Body of pancreas (tissue), 4 donors: ENCODE results near the gene PGM2. TPM values are rescaled to one million over a fixed set of nuclear protein-coding genes. Genes with fewer than 3 reads are reported as not detected.

ENCODE experiments used
- ATAC-seq: fragments of 150-250 bp; one replicate; pipeline ENCODE4 v1.9.1; 2016
- DNase-seq, 4 donors: peaks; one replicate each; pipeline ENCODE4 v3.0.0-alpha.2; 2019
- H3K27ac ChIP-seq, 4 donors: fragments of 200-600 bp; sonication (generic); 1 replicate in 3 of 4; 2 replicates in 1 of 4; pipeline versions ENCODE4 v1.5.1 to v1.6.1; 2016 to 2019; ENCODE audit warnings: mild to moderate bottlenecking in 1 of 4, mixed read lengths in 1 of 4, moderate library complexity in 1 of 4
- H3K27me3 ChIP-seq, 2 donors: fragments of 200-600 bp; sonication (generic); one replicate each; pipeline ENCODE4 v1.6.0; 2016; ENCODE audit warnings: mild to moderate bottlenecking in 1 of 2
- H3K36me3 ChIP-seq, 2 donors: fragments of 200-600 bp; sonication (generic); replicated peaks in 1 of 2; 2 replicates each; pipeline ENCODE4 v1.5.1; 2016; ENCODE audit warnings: low read depth in 2 of 2; ENCODE audit not compliant: insufficient read depth in 1 of 2
- H3K4me1 ChIP-seq: fragments of 200-600 bp; sonication (generic); one replicate; pipeline ENCODE4 v1.6.0; 2016
- H3K4me3 ChIP-seq, 2 donors: fragments of 200-600 bp; sonication (generic); 1 replicate in 1 of 2; 2 replicates in 1 of 2; pipeline ENCODE4 v1.5.1; 2016 to 2019
- H3K9me3 ChIP-seq, 3 donors: fragments of 200-600 bp; sonication (generic); 1 replicate in 2 of 3; 2 replicates in 1 of 3; pipeline ENCODE4 v1.5.1; 2016
- POLR2A ChIP-seq, 3 donors: fragments of 450-650 bp; IDR thresholded peaks; one replicate each; pipeline ENCODE4 v1.6.1; 2016; ENCODE audit warnings: antibody characterized with exemption in 3 of 3, mild to moderate bottlenecking in 2 of 3
- WGBS, 2 donors: methylation state at CpG; one replicate each; pipeline ENCODE4 v1.1.5; 2017; 5-methylcytosine and 5-hydroxymethylcytosine counted together
- intact Hi-C: fragments of 100-400 bp; cut with DNase I; formaldehyde crosslinking; loops from one replicate; pipeline ENCODE4 v1.15.1; 2023
- total RNA-seq, 2 donors: library from RNA; depleted of rRNA; stranded (reverse); fragments of >200 nt; gene quantifications; one replicate each; pipeline ENCODE4 v1.1.0, GENCODE V29; 2016
- TF ChIP-seq, protein P1 (sequence below), 7 experiments: fragments of 450-650 bp in 4 of 7; fragments of 200-600 bp in 3 of 7; sonication (generic) in 3 of 7; IDR thresholded peaks; one replicate each; pipeline ENCODE4 v1.5.1; 2016 to 2019; ENCODE audit warnings: antibody characterized with exemption in 7 of 7

The PGM2 gene
- total RNA-seq, 2 donors from 2014 or later = 6.0 to 39.2 TPM

DNA sequence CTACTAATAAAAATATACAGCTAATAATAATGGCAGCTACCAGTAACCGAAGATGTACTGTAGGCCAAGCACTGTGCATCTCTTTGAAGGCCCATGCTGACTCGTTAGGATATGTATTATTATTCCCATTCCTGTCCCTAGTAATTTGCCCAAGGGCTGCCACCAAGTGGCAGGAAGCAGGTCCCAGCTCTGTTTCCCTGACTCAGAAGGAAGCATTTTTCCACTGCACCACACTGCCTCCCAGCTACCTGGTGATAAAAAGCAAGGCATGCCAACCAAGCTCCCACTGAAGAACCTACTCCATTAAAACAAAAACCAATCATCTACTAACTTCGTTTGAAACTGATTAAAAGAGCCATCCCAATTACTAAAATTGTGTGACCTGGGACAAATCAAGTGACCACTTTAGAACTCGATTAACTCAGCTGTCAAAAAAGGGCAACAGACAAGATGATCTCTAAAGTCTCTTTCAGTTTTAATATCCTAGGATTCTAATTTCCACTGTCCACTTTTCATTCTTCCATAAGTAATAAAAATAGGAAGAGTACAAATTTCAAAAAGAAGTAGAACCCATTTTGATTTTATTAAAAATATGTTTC lies 24.3 kb upstream of the PGM2 start:
- Histone ChIP-seq H3K27me3 (no peaks in the 10 kb centered on the region), H3K36me3 (no peaks in the 10 kb centered on the region), H3K9me3 (no peaks in the 10 kb centered on the region), H3K27ac (no peak overlapping the region), H3K4me1 (no peaks in the 10 kb centered on the region), H3K4me3 (no peak overlapping the region)
- peak; percentile 69 to 81 (median 74) for DNase-seq
- intact Hi-C loops = no loop called here
- 22 to 31% methylated on average over 4 of the region's 4 CpGs for WGBS, 2 donors
- TF ChIP-seq, protein P1, sequence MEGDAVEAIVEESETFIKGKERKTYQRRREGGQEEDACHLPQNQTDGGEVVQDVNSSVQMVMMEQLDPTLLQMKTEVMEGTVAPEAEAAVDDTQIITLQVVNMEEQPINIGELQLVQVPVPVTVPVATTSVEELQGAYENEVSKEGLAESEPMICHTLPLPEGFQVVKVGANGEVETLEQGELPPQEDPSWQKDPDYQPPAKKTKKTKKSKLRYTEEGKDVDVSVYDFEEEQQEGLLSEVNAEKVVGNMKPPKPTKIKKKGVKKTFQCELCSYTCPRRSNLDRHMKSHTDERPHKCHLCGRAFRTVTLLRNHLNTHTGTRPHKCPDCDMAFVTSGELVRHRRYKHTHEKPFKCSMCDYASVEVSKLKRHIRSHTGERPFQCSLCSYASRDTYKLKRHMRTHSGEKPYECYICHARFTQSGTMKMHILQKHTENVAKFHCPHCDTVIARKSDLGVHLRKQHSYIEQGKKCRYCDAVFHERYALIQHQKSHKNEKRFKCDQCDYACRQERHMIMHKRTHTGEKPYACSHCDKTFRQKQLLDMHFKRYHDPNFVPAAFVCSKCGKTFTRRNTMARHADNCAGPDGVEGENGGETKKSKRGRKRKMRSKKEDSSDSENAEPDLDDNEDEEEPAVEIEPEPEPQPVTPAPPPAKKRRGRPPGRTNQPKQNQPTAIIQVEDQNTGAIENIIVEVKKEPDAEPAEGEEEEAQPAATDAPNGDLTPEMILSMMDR (IDR thresholded peaks at IDR 0.05) = peak; percentile 40 to 96 (median 76)
- TF ChIP-seq POLR2A (IDR thresholded peaks at IDR 0.05) = no peak
- peak; percentile 96 for ATAC-seq

DNA sequence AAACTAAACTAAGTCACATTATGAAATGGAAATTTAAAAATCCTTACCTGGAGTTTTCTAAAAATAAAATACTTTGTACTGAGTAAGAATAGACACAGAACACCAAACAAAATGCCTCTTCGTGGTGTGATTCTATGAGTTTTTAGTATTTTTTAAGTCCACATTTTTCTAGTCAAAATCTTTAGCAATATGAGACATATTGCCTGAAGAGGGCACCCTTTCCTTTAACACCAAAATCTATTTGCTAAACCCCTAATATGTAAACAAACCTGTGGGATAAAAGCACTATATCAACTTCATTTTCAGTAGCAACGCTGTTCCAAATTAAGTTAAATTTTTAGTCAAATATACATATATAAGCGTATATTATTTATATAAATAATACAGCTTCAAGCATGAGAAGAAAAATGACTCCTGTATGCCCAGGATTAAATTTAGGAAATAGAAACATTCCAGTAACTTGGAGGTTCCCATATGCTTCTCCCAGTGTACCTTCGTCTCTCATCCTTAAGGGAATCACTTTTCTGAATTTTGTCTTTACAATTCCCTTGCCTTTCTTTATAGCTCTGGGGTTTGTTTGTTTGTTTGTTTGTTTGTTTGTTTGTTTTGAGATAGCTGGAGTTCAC lies 23.0 kb upstream of the PGM2 start:
- intact Hi-C loops = no loop called here
- ATAC-seq (no peak), DNase-seq (peak in 1 of 4 donors; percentile 17)
- H3K36me3 ChIP-seq = no peaks in the 10 kb centered on the region
- TF ChIP-seq, protein P1 (IDR thresholded peaks at IDR 0.05) = peak in 6 of 7 experiments; percentile 45 to 64 (median 64)
- no peak for TF ChIP-seq POLR2A (IDR thresholded peaks at IDR 0.05)
- WGBS, 2 donors = 13 to 14% methylated on average over 4 of the region's 4 CpGs
- H3K27ac ChIP-seq = no peak overlapping the region
- no peak overlapping the region for H3K4me3 ChIP-seq
- no peaks in the 10 kb centered on the region for H3K27me3 ChIP-seq
- no peaks in the 10 kb centered on the region for H3K9me3 ChIP-seq
- H3K4me1 ChIP-seq = no peaks in the 10 kb centered on the region

DNA sequence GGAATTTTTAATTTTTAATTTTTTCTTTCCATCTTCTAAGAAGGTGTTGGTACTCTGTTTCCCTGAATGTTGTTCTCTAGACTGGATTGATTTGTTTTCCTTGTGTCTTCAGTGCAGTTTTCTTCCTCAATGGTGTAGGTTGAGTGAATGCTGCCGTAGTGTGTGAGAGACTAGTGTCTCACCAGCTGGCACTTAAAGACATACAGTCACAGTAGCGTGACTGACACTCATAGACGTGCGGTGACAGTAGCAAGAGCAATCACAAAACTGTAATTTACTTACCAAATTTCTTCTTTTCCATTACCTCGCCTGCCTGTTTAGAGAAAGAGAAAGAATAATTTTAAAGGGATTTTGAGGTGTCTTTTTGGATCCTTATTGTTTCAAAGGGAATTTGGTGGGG lies 21.4 kb upstream of the PGM2 start:
- DNase-seq (no peak), ATAC-seq (no peak)
- no peak overlapping the region for H3K27ac ChIP-seq
- H3K27me3 ChIP-seq = no peaks in the 10 kb centered on the region
- TF ChIP-seq POLR2A (IDR thresholded peaks at IDR 0.05) = no peak
- TF ChIP-seq, protein P1 (IDR thresholded peaks at IDR 0.05) = no peak
- H3K4me1 ChIP-seq = no peaks in the 10 kb centered on the region
- intact Hi-C loops = no loop called here
- H3K9me3 ChIP-seq = no peaks in the 10 kb centered on the region
- no peak overlapping the region for H3K4me3 ChIP-seq
- WGBS, 2 donors = 90 to 92% methylated on average over 5 of the region's 5 CpGs
- H3K36me3 ChIP-seq = no peaks in the 10 kb centered on the region

DNA sequence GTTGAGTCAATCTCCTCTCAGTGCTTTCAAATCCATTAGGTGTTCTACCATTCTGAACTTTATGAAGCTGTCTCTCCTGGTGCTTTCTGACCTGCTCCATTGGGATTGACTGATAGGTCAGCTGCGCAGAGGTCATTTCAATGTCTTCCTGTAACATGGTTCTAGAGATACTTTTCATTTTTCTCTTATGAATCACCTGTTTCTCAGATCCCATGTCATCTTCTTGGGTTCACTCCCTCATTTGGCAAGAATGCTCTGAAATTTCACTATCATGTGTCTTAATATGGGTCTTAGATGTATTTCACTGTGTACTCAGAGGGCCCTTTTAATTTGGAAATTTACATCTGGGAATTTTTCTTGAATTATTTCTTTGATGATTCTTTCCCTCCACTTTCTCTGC lies 13.8 kb upstream of the PGM2 start:
- Histone ChIP-seq H3K4me3 (no peak overlapping the region), H3K36me3 (no peaks in the 10 kb centered on the region), H3K9me3 (no peaks in the 10 kb centered on the region), H3K27me3 (no peaks in the 10 kb centered on the region), H3K4me1 (no peaks in the 10 kb centered on the region), H3K27ac (no peak overlapping the region)
- DNase-seq (no peak), ATAC-seq (no peak)
- intact Hi-C loops = loop anchor here (10.0 kb wide), 1 partner anchor 232 kb away; no protein-coding TSS in a partner anchor
- WGBS, 2 donors = 91 to 92% methylated on average over 1 of the region's 1 CpG
- TF ChIP-seq, protein P1 (IDR thresholded peaks at IDR 0.05) = no peak
- TF ChIP-seq POLR2A (IDR thresholded peaks at IDR 0.05) = no peak
